Measurements from ENCODE around the gene SHMT2.

SHMT2 gene

DNA sequence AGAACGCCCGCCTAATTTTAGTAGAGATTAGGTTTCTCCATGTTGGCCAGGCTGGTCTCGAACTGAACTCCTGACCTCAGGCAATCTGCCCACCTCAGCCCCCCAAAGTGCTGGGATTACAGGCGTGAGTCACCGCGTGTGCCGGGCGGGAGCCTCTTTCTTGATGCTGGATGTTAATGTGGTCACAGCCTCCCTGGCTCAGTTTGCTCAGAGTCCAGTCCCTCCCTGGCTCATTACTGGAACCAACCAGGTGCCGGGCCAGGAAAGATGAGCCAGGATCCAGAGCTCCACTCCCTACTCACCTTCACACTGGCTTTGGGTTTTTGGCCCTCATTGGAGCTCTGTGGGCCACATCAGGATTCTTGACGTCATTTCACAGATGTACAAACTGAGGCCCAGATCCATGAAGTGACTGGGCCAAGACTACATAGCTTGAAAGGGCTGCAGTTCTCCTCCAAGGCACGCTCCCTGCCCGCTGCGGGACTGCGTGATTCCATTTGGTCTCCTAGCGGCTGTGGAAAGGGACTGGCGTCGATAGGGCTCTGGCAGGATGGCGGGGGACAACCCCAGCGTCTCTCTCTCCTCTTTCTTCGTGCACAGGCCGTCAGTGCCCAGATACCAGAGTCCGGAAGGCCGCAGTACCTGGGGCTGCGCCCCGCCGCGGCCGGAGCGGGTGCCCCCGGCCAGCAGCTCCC lies 5.1 kb upstream of the SHMT2 start:
- DNase-seq: no peak
- H3K27ac ChIP-seq: no peak overlapping the region
- TF ChIP-seq, protein P1, sequence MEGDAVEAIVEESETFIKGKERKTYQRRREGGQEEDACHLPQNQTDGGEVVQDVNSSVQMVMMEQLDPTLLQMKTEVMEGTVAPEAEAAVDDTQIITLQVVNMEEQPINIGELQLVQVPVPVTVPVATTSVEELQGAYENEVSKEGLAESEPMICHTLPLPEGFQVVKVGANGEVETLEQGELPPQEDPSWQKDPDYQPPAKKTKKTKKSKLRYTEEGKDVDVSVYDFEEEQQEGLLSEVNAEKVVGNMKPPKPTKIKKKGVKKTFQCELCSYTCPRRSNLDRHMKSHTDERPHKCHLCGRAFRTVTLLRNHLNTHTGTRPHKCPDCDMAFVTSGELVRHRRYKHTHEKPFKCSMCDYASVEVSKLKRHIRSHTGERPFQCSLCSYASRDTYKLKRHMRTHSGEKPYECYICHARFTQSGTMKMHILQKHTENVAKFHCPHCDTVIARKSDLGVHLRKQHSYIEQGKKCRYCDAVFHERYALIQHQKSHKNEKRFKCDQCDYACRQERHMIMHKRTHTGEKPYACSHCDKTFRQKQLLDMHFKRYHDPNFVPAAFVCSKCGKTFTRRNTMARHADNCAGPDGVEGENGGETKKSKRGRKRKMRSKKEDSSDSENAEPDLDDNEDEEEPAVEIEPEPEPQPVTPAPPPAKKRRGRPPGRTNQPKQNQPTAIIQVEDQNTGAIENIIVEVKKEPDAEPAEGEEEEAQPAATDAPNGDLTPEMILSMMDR (IDR thresholded peaks at IDR 0.05; ENCODE audit: low read depth, low read length): no peak
- H3K9me3 ChIP-seq (ENCODE audit: severe bottlenecking): no peaks in the 10 kb centered on the region
- H3K36me3 ChIP-seq: no peaks in the 10 kb centered on the region
- H3K4me3 ChIP-seq (ENCODE audit: low read depth, low read length): no peak overlapping the region
- no peaks in the 10 kb centered on the region for H3K27me3 ChIP-seq (ENCODE audit: insufficient read depth, low read depth, severe bottlenecking)

GRCh38 chr12:57224973-57225679 lies 4.4 kb upstream of the SHMT2 start:
- no peaks in the 10 kb centered on the region for H3K9me3 ChIP-seq (ENCODE audit: severe bottlenecking)
- no peak for DNase-seq
- no peaks in the 10 kb centered on the region for H3K27me3 ChIP-seq (ENCODE audit: insufficient read depth, low read depth, severe bottlenecking)
- H3K36me3 ChIP-seq: peaks cover 3% of the 10 kb centered on the region; the same call in 1 of the 2 replicates
- H3K4me3 ChIP-seq (ENCODE audit: low read depth, low read length): no peak overlapping the region
- H3K27ac ChIP-seq: no peak overlapping the region
- TF ChIP-seq, protein P1 (IDR thresholded peaks at IDR 0.05; ENCODE audit: low read depth, low read length): 0 out of 2 replicates have a peak, but pooled peaks have one; percentile 14

- H3K9me3 ChIP-seq (ENCODE audit: severe bottlenecking): no peaks in the 10 kb centered on the region
- no peak overlapping the region for H3K4me3 ChIP-seq (ENCODE audit: low read depth, low read length)
- no peak for DNase-seq
- no peak overlapping the region for H3K27ac ChIP-seq
- no peaks in the 10 kb centered on the region for H3K27me3 ChIP-seq (ENCODE audit: insufficient read depth, low read depth, severe bottlenecking)
- peaks cover 6% of the 10 kb centered on the region; the same call in 1 of the 2 replicates for H3K36me3 ChIP-seq
- TF ChIP-seq, protein P1 (IDR thresholded peaks at IDR 0.05; ENCODE audit: low read depth, low read length): no peak
Measured at GRCh38 chr12:57225680-57226210, 3.8 kb upstream of the SHMT2 start.

- peaks cover 15% of the 10 kb centered on the region for H3K36me3 ChIP-seq
- peak overlapping the region; percentile 68 for H3K27ac ChIP-seq
- no peaks in the 10 kb centered on the region for H3K9me3 ChIP-seq (ENCODE audit: severe bottlenecking)
- H3K27me3 ChIP-seq (ENCODE audit: insufficient read depth, low read depth, severe bottlenecking): no peaks in the 10 kb centered on the region
- peak overlapping the region; percentile 55 for H3K4me3 ChIP-seq (ENCODE audit: low read depth, low read length)
- DNase-seq: no peak
- TF ChIP-seq, protein P1 (IDR thresholded peaks at IDR 0.05; ENCODE audit: low read depth, low read length): no peak
Measured at GRCh38 chr12:57226588-57227314, 2.8 kb upstream of the SHMT2 start.

DNA sequence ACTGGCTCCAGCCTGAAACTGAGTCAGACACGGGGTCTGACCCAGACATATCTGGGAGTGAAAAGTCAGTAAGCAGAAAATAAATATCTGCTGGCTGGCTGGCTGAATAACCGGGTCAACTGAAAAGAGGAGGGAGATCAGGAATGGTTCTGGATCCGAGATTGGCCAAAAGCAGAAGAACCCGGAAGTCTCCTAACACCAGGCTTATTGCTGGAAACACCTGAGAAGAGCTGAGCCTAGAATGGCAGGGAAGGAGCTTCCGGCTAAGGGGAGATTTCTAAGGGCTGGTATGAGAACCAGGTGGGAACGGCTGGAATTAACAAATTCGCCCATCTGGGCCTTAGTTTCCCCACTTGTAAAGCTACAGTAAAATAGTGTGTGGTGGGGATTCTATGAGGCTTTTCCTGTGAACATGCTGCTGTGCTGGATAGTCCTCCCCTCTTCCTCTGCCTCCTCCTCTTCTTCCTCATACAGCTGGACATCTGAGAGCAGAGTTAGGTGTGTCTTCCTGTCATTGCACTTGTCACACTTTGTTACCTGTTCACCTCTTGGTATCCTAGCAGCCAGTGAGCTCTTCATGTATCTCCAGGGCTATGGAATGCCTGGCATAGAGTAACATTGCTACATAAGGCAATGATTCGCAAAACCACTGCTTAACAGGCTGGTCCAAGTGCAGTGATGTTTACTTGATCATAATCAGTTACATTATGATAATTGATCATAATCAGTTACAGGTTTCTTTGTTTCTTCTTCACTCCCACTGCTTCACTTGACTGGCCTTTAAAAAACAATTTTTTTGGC lies 2.0 kb upstream of the SHMT2 start:
- Histone ChIP-seq H3K36me3 (peaks cover 23% of the 10 kb centered on the region), H3K27ac (peak overlapping the region; percentile 68), H3K27me3 (ENCODE audit: insufficient read depth, low read depth, severe bottlenecking) (no peaks in the 10 kb centered on the region), H3K9me3 (ENCODE audit: severe bottlenecking) (no peaks in the 10 kb centered on the region), H3K4me3 (ENCODE audit: low read depth, low read length) (peak overlapping the region; percentile 55)
- TF ChIP-seq, protein P1 (IDR thresholded peaks at IDR 0.05; ENCODE audit: low read depth, low read length): no peak
- no peak for DNase-seq
